ENCODE data around the gene SERPINB6.
"Not testable (repeated sequence)": the region's sequence is repeated elsewhere in the genome, so short reads cannot be mapped to it uniquely, and the experiment has no call there.

SERPINB6 gene

DNA sequence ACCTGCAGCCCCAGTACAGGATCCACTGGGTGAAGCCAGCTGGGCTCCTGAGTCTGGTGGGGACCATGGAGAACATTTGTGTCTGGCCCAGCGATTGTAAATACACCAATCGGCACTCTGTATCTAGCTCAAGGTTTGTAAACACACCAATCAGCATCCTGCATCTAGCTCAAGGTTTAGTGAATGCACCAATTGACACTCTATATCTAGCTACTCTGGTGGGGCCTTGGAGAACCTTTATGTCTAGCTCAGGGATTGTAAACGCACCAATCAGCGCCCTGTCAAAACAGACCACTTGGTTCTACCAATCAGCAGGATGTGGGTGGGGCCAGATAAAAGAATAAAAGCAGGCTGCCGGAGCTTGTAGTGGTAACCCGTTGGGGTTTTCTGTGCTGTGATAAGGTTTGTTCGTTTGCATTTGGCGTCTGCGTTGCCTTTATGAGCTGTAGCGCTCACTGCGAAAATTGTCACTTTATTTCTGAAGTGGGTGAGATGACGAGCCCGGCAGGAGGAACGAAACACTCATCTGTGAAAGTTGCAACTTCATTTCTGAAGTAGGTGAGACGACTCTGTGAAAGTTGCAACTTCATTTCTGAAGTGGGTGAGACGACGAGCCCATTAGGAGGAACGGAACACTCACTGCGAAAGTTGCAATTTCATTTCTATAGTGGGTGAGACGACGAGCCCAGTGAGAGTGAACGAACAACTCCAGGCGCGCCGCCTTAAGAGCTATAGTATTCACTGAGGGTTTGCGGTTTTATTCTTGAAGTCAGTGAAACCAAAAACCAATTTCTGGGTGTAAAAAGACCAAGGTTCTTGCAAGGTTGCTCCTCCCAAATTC is 31.1 kb downstream of the SERPINB6 start:
- DNase-seq (ENCODE audit: low read depth in 2 of 3, low spot score in 2 of 3): peak in 2 of 3 experiments; percentile 57 to 59

DNA sequence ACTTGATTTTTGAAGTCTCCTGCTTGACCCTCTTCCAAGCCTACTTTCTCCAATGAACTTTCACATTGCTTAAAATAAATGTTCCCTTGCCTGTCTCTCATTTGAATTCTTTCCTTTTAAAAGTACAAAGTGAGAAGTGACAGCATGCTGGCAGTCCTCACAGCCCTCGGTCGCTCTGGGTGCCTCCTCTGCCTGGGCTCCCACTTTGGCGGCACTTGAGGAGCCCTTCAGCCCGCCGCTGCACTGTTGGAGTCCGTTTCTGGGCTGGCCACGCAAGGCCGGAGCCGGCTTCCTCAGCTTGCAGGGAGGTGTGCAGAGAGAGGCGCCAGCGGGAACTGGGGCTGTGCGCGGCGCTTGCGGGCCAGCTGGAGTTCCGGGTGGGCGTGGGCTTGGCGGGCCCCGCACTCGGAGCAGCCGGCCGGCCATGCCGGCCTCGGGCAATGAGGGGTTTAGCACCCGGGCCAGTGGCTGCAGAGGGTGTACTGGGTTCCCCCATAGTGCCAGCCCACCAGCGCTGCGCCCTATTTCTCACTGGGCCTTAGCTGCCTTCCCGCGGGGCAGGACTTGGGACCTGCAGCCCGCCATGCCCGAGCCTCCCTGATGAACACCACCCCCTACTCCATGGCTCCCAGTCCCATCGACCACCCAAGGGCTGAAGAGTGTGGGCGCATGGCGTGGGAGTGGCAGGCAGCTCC is 31.9 kb downstream of the SERPINB6 start:
- no peak for DNase-seq (ENCODE audit: low read depth in 2 of 3, low spot score in 2 of 3)

DNA sequence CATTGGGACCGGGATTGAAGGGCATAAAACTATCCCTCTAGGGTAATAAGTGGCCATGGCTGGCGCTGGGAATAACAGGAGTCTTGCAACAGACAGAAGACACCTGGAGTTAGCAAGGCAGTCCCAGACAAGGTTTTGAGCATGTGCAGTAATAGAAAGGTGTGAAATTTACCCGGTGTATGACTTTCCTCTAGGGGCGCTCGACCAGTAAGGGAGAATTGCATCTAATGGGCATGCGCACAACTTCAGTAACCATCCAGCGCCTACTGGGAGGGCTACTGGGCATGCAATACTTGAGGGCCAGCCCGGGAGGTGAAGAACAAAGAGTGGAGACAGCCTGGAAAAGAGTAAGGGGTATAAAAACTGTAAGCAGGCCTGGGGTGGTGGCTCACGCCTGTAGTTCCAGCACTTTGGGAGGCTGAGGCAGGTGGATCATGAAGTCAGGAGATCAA is 32.7 kb downstream of the SERPINB6 start:
- no peak for DNase-seq (ENCODE audit: low read depth in 2 of 3, low spot score in 2 of 3)

DNA sequence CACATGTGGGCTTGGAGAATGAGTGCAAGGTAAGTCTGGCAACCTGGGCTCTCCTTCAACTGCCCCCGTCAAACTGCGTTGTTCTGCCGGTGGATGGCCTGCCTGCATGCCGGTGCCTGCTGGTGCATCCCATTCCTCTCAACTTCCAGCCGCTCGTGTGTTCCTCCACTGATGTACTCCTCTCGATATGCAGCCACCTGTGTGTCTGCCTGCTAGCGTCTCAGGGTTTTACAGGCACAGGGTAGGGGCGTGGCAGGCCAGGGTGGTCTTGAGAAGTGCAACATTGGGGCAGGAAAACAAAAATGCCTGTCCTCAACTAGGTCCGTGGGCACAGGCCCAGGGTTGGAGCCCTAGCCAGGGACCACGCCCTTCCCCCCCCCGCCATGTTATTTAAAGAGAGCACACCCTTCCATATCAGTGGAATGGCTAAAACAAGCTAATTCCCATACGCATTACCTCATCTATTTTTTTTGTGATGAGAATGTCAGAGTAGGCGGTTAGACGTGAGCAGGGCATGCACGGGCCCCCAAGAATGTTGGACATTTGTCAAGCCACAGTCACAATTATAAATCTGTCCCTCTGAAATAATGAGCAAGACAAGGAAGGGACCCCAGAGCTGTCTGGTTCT is 33.2 kb downstream of the SERPINB6 start:
- DNase-seq (ENCODE audit: low read depth in 2 of 3, low spot score in 2 of 3): no peak

DNA sequence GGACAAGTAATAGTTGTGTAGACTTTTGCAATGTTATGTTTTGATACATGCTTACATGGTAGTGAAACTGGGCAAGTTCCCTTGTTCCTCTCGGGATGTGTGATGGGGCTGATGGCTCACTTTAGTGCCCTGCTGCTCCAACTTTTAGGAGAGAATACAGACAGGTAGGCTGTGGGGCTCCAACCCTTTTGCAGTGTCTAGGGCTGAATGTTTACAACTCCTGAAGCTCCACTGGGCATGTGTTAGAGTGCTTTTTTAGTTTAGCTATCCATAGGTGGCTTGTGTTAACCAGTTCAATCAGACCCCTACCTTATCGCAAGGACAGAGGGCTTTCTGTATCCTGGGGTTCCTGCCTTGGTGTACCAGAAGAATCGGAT is 33.8 kb downstream of the SERPINB6 start:
- no peak for DNase-seq (ENCODE audit: low read depth in 2 of 3, low spot score in 2 of 3)

DNA sequence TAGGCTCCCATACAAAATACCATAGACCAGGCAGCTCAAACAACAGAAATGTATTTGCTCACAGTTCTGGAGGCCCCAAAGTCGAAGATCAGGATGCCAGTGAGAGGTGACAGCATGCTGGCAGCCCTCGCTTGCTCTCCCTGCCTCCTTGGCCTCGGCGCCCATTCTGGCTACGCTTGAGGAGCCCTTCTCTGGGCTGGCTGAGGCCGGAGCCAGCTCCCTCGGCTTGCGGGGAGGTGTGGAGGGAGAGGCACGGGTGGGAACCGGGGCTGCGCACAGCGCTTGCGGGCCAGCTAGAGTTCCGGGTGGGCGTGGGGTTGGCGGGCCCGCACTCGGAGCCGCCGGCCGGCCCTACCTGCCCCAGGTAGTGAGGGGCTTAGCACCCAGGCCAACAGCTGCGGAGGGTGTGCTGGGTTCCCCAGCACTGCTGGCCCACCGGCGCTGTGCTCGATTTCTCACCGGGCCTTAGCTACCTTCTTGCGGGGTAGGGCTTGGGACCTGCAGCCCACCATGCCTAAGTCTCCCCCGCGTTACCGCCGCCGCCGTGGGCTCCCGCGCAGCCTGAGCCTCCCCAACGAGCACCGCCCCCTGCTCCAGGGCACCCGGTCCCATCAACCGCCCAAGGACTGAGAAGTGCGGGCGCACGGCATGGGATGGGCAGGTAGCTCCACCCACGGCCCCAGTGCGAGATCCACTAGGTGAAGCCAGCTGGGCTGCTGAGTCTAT is 35.6 kb downstream of the SERPINB6 start:
- DNase-seq (ENCODE audit: low read depth in 2 of 3, low spot score in 2 of 3): no peak

DNA sequence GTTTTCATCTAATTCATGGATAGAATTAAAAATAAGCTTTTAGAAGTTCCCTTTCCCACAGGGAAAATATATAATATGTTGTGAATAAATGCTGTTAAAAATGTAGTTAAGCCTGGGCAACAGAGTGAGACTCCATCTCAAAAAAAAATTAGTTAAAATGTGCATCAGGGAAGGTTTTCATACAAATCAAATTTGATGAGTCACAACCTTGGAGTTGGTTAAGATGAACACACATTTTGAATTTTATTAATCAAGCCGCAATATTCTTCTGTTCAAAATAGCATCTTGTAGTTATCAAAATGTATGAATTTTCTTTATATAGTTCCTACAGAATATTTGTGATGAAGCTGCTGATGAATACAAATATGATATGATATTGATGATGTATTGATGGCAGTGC is 37.3 kb downstream of the SERPINB6 start:
- no peak for DNase-seq (ENCODE audit: low read depth in 2 of 3, low spot score in 2 of 3)

DNA sequence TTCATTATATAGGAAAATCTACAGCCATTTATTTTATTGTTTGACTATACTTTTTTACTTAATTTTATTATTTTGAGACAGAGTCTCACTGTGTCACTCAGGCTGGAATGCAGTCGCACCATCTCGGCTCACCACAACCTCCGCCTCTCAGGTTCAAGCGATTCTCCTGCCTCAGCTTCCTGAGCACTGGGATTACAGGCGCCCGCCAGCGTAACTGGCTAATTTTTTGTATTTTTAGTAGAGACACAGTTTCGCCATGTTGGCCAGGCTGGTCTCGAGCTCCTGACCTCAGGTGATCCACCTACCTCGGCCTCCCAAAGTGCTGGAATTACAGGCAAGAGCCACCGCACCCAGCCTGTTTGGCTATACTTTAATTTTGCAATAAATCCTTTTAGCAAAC is 38.5 kb downstream of the SERPINB6 start:
- DNase-seq (ENCODE audit: low read depth in 2 of 3, low spot score in 2 of 3): not testable (repeated sequence)

DNA sequence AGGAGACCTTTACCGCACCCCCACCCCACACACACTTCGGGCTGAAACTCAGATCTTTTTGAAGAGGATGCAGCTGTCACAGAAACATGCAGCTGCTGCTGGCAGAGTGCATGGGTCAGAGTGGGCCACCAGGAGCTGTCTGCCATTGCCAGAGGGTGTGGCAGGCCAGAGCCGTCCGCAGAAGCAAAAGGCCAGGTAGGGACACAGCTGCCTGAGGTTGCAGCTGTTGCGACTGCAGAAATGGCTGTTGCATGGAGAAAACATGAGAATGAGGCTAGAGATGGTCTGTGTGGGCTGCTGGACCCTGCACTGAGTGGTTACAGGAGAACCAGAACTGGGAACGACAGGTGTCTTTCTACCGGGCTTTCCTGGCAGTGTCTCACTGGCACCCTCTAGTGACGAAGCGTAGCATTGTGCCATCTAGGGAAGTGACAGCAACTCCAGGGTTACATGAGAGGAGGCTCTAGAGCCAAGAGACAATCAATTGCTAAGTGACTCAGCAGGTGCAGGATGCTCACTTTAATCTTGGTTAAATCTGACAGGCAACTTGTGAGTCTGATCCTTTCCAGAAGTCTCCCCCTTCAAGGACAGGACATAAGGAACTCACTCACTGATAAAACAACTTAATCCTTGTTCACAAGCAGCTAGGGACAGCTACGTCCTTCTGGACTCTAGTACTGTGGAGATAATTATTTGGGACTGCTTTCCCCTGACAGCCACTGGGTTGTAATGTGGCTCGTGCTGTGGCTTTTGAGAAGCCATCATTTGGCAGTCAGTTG is 39.2 kb downstream of the SERPINB6 start:
- DNase-seq (ENCODE audit: low read depth in 2 of 3, low spot score in 2 of 3): peak; percentile 56 to 74 (median 64)

DNA sequence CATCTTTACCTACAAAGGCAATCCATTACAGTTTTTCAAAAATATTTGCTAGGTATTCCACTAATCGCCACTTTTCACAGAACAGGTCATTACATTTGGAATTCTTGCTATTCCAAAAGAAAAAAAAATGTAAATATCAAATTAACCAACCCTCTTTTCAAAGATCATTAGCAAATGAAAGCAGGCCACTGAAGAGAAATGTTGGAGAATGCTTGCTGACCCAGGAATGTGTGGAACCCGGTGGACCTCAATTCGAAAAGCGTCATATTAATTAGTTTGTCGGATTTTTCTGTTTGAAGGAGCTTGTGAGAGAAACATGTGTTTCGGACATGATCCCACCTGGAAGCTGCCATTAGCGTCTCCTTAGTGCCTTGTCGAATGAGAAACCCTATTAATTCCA is 40.3 kb downstream of the SERPINB6 start:
- DNase-seq (ENCODE audit: low read depth in 2 of 3, low spot score in 2 of 3): no peak

DNA sequence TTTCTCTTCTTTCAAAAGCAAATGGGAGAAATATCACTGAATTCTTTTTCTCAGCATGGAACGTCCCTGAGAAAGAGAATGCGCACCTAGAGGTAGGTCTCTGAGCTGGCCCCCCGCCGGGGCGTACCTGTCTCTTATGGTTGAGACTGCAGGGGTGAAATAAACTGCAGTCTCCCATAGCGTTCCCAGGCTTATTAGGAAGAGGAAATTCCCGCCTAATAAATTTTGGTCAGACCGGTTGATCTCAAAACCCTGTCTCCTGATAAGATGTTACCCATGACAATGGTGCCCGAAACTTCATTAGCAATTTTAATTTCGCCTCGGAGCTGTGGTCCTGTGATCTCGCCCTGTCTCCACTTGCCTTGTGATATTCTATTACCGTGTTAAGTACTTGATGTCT is 43.4 kb downstream of the SERPINB6 start:
- DNase-seq (ENCODE audit: low read depth in 2 of 3, low spot score in 2 of 3): not testable (repeated sequence)

DNA sequence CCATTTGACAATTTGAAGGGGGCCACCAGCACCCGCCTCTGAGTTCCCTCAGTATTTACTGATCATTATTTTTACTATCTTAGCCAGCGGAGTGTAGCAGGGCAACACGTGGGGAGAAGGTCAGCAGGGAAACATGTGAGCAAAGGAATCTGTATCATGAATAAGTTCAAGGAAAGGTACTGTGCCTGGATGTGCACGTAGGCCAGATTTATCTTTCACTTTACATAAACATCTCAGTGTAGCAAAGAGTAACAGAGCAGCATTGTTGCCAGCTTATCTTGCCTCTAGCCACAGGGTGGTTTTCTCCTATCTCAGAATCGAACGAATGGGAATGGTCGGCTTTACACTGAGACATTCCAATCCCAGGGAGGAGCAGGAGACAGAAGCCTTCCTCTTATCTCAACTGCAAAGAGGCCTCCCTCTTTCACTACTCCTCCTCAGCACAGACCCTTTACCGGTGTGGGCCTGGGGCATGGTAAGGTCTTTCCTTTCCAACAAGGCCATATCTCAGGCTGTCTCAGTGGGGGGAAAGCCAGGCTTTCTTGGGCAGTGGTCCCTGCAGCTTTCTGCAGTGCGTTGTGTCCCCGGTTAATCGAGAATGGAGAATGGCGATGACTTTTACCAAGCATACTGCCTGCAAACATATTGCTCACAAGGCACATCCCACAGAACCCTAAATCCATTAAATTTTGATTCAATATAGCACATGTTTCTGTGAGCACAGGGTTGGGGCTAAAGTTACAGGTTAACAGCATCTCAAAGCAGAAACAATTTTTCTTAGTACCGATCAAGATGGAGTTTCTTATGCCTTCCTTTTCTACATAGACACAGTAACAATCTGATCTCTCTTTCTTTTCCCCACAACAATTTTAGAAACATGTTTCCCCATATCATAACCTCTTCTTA is 45.3 kb downstream of the SERPINB6 start:
- not testable (repeated sequence) for DNase-seq (ENCODE audit: low read depth in 2 of 3, low spot score in 2 of 3)

DNA sequence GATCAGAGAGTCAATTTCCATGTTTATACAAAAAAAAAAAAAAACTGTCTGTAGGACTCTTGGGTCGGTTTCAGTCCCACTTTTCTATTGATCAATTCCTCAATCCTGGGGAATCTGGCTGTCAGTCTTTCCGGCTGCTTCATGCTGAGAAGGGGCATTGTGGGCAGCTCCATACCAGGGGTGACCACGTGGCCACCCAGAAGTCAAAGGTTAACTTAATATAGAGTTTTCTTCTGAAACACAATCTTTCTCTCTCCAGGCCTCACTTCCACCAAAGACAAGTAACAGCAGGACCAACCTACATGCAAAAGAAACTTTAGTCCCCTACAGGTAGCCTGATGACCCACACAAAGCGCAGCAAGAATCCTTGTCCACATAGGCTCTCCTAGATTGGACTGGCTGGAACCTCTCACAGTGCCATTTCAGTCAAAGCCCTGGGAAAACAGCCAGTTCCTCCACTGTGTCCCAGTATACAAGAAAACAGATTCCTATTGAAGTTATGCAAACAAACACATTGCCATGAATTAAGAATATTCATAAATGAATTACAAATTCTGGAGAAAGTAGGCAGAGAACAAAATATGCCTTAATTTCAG is 49.7 kb downstream of the SERPINB6 start:
- DNase-seq (ENCODE audit: low read depth in 2 of 3, low spot score in 2 of 3): no peak

DNA sequence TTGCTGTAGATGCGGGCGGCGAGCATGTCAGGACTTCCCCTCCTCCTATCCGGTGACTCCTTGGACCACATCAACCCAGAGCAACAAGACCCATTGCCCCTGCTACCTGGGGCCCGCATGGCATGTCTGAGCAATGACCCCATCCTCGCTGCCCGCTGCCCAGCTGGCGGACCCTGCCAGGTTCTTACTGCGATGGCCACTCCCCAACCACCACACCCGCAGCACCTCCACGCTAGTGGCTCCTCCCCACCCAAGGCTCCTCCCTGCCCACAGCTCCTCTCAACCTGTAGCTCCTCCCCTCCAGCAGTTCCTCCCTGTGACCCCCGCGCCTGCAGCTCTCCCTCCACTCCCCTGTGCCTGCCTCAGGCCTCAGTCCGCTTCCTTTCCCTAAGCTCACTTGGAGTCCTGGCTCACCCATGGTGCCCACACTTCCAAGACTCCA is 50.7 kb downstream of the SERPINB6 start:
- no peak for DNase-seq (ENCODE audit: low read depth in 2 of 3, low spot score in 2 of 3)

DNA sequence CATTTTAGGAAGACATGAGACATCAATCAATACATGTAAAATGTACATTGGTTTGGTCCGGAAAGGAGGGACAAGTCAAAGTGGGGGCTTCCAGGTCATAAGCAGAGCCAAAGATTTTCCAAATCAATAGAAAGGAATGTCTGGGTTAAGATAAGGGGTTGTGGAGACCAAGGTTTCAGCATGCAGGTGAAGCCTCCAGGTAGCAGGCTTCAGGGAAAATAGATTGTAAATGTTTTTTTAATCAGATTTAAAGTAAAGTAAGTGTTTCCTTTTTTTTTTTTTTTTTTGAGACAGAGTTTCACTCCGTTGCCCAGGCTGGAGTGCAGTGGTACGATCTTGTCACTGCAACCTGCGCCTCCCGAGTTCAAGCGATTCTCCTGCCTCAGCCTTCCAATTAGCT is 51.5 kb downstream of the SERPINB6 start:
- DNase-seq (ENCODE audit: low read depth in 2 of 3, low spot score in 2 of 3): no peak

DNA sequence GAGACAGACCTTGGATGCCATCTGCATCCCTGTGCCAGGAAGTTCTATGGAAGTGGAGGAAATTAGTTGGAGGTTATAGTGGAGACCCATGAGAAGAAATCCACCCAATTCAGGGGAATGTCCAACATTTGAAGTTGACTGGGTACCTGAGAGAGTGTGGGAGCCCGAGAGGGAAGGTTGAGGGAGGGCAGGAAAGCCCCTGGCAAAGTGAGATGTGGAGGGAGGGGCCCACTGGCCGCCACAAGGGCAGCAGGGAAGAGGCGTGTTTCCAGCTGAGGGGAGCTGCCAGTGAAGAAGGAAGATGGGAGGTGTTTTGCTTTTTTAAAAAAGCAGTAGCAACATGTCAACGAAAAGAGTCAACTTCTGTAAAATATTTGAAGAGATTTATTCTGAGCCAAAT is 52.0 kb downstream of the SERPINB6 start:
- DNase-seq (ENCODE audit: low read depth in 2 of 3, low spot score in 2 of 3): no peak

DNA sequence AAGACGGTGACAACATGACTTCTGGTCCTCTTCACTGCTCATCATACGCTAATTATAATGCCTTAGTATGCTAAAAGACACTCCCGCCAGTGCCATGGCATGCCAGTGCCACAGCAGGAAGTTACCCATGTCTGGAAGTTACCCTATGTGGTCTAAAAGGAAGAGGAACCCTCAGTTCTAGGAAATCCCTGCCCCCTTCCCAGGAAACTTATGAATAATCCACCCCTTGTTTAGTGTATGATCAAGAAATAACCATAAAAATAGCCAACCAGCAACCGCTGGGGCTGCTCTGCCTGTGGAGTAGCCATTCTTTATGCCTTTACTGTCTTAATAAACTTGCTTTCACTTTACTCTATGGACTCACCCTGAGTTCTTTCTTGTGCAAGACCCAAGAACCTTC is 52.4 kb downstream of the SERPINB6 start:
- DNase-seq (ENCODE audit: low read depth in 2 of 3, low spot score in 2 of 3): no peak

DNA sequence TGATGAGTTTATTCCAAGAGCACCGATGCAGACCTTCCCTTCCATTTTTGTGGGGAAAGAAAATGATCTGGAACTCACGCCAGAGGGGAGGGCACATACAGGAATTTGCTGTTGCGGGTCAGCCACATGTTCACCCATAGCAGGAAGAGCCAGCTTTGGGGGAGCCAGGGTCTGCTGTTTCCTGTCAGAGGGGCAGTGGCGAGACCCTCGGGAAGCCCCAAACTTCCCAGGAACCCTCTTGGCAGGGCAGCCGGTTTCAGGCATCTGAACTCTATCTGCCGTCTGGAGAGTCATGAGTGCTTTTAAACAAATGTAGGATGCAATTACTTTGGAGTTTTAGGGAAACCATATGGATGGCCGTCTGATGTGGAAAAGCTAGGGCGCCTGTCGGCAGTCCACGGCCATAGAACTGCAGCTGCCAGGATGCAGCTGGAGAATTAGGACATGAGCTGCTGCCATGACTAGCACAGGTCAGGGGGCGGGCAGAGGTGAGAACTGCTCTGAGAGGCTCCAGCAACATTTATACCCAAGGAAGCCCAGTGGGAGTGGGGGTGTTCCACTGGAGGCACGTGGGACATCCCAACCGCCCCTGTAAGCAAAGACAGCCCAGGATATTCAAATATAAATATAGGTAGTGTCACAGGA is 53.4 kb downstream of the SERPINB6 start:
- DNase-seq (ENCODE audit: low read depth in 2 of 3, low spot score in 2 of 3): no peak

DNA sequence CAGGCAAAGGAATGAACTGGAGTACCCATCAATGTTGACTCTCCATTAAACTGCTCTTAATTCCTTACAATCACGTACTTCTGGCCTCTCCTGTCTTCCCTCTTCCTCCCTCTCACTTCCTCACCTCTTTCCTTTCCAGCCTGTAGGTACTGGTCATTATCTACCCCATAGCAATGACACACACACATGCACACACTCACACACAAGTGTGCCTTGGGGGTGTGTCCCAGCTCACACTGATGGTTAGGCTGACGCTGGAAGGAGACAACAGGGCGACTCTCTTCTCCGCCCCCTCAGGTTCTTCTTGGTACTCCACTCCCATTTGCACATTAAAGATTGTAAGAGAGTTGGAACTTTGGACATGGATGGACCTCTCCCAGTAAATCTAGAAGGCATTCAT is 54.3 kb downstream of the SERPINB6 start:
- DNase-seq (ENCODE audit: low read depth in 2 of 3, low spot score in 2 of 3): no peak
